SK-MEL-5 (cell line): ENCODE data around the gene COLQ. TPM values are rescaled to one million over a fixed set of nuclear protein-coding genes. Genes with fewer than 3 reads are reported as not detected.
"Not testable (repeated sequence)": the region's sequence is repeated elsewhere in the genome, so short reads cannot be mapped to it uniquely, and the experiment has no call there.

Experiments used
- DNase-seq: peaks from one replicate; pipeline ENCODE4 v3.0.0-alpha.2; 2016; ENCODE audit warnings: low read depth, low spot score
- in situ Hi-C: cut with HindIII; loops from 2 replicates; pipeline ENCODE4 v1.10.0; 2016; ENCODE audit warnings: low sequenced_read_pairs, high pct_unique_total_duplicates, low pct_unique_long_range_greater_than_20kb
- polyA plus RNA-seq, 2 experiments: library from polyadenylated mRNA; depleted of rRNA; stranded (reverse); fragments of >200 nt; gene quantifications; 2 replicates each; pipeline ENCODE4 v1.2.3, GENCODE V29; 2015
- total RNA-seq: library from RNA; depleted of rRNA; stranded (reverse); fragments of >200 nt; shearing (Covaris generic); gene quantifications from 2 replicates; pipeline ENCODE4 v1.2.3, GENCODE V29; 2014; rRNA removed

Gene COLQ
- 0.08 TPM in 1 of 2 replicates, not detected in the other for total RNA-seq
- polyA plus RNA-seq (2015; cell fraction: cytosol; rRNA removed) = 0.18 and 0.38 TPM in 2 replicates
- 1.7 and 1.9 TPM in 2 replicates for polyA plus RNA-seq (2015; cell fraction: nucleus; rRNA removed)

DNA sequence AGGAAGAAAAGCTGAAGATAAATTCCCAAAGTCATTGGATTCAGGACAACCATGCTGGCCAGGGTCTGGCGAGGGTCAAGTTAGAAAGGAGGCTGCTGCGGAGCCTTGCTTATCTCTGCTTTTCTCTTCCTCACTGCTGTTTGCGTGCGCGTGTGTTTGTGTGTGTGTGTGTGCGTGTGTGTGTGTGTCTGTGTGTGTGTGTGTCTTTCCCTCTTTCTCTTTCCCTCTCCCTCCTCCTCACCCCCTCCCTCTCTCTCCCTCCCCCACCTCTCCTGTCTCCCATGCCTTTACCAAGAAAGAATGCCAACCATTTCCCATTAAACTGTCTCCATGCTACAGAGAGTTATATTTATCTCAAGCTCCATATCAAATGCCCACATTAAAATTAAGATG lies at the start of gene COLQ:
Gene COLQ, minus strand, starts transcription at position 134 of the 393 bp plus-strand sequence. Its CDS starts 81 bp downstream, at position 53.
- no peak for DNase-seq
- in situ Hi-C loops = no loop called here

DNA sequence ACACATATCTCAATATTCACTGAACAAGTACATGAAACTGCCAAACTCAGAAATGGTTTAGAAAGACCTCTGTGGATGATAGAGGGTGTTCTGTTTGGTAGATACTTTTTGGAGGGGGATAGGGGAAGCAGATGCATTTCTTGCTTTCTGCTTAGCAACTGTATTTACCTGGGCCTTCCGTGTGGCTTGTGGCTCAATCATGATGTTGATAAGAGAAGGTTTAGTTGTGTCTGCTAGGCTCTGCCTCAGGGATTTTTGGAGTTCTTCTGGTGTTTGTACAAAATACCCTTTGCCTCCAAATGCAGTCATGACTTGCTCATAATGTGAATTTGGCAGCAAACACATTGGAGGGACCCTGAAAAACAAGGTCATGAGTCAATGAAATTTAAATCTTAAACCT lies 41.7 kb upstream of the COLQ start:
- in situ Hi-C loops = no loop called here
- DNase-seq = no peak

DNA sequence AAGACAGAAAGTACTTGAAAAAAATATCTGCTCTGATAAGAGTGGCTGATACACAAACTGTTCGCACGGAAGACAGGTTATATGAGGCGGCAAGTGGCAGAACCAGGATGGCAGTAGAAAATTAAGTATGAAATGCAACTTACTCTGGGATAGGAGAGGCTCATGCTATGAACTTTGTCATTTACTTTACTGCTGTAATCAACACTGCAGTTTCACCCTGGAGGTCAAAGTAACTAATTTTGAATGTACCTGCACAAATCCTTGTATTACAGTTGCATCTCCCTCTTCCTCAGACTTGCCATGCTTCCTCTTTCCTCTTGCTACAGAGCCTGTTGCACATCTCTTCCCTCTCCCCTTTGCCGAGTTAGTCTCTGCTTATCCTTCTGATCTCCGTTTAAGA lies 41.1 kb upstream of the COLQ start:
- no peak for DNase-seq
- in situ Hi-C loops = no loop called here

DNA sequence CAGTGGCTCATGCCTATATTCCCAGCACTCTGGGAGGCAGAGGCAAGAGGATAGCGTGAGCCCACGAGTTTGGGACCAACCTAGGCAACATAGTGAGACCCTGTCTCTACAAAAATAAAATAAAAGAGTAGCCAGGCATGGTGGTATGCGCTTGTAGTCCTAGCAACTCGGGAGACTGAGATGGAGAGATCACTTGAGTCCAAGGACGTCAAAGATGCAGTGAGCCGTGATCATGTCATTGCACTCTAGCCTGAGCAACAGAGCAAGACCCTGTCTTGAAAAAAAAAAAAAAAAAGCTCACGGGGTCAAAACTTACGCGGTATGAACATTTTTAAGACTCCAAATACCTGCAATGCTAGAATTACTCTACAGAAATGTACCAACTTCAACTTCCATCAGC lies 37.1 kb upstream of the COLQ start:
- in situ Hi-C loops = no loop called here
- DNase-seq = no peak

DNA sequence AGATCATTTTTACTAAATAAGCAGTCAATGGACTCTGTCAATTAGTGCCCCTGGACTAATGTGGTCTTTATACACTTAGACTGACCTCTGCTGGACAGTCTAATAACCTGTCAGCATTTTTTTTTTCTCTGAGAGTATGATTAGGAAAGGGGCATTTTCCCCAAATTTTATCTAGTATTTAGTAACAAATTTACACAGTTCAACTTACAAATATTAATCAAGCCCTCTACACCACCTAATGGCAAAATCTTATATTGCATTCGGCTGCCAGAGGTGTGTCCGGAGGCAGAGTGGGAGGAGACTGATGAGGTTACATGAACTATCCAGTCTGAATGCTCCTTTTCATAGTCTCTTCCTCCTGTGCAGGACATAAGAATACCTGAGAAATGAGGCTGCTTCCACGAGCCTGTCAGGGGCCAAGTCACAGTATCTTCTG lies 36.0 kb upstream of the COLQ start:
- in situ Hi-C loops = no loop called here
- DNase-seq = peak; percentile 84

DNA sequence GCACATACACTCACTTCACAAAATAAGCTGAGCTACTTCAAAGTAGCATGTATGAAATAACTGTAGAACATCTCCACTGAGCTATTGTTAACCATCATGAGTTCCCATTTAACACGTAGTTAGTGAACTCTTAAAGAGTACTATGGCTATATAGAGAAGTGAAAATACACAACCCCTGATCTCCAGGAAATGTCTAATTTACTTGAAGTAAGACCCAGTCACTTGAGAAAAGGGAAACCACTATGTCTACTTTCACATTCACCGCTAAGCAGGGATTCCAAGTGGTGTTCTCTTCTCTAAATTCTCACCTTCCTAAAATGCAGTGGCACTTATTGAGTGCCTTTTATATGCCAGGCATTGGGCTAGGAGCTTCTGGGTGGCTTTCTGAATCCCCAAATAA lies 35.0 kb upstream of the COLQ start:
- in situ Hi-C loops = no loop called here
- no peak for DNase-seq

DNA sequence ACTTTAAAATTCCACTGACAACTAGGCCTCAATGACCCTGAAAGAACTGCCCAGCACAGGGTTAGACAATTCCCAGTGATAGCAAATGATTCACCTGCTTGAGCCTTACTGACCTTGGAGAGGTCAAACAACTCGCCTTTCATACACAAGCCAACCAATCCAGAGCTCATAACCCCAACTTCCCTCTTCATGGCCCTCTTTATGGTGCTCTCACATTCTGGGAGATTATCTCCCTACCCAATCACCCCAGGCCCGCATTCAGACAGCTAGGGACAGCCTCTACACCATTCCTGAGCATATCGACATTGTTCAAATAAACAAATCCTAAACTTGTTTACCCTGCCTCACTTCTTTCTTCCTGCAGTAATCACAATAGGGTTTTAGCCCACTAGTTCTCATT lies 32.2 kb upstream of the COLQ start:
- in situ Hi-C loops = no loop called here
- DNase-seq = no peak

DNA sequence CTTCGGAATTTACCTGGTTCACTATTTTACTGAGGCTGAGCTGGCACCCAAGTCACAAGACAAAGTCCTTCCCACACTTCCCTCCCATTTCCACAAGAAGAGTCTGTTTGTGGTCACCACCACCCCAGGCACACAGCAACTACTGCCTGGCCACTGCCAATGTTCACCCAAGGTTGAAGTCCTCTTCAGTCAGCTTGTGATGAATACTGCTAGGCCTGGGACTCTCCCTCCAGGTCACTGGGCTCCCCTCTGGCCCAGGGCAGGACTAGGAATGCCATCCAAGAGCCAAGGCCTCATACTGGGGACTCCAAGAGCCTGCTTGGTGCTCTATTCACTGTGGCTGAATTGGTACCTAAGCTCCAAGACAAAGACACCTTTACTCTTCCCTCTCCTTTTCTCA lies 30.4 kb upstream of the COLQ start:
- no peak for DNase-seq
- in situ Hi-C loops = no loop called here

DNA sequence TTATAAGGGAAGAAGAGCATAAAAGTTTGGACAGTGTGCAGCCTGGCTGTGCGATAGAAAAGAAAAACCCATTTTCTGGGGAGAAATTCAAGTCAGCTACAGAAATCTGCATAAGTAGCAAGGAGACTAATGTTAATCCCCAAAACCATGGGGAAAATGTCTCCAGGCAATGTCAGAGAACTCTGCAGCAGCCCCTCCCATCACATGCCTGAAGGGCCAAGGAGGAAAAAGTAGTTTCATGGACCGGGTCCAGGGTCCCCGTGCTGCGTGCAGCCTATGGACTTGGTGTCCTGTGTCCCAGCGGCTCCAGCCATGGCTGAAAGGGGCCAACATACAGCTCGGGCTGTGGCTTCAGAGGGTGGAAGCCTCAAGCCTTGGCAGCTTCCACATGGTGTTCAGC lies 28.3 kb upstream of the COLQ start:
- in situ Hi-C loops = no loop called here

DNA sequence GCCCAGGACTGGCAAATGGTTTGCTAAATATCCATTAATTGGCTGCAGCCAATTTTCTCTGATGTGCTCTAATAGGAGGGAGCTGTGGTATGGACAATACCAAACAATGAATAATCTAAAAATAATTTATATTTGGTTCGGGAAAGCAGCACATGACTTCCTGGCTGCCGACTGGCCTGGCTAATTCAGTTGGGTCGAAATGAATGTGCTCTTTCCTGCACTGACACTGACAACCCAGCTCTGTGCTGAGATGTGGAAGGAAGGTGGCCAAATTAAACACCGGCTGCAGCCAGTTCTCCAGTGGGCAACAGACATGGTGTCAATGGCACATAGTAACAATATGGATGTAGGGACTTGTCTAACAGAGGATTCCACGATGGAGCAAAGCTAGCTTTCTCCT lies 21.1 kb upstream of the COLQ start:
- in situ Hi-C loops = no loop called here
- no peak for DNase-seq

More for the DNA sequence above, 28.3 kb upstream of the COLQ start:
- no peak for DNase-seq

DNA sequence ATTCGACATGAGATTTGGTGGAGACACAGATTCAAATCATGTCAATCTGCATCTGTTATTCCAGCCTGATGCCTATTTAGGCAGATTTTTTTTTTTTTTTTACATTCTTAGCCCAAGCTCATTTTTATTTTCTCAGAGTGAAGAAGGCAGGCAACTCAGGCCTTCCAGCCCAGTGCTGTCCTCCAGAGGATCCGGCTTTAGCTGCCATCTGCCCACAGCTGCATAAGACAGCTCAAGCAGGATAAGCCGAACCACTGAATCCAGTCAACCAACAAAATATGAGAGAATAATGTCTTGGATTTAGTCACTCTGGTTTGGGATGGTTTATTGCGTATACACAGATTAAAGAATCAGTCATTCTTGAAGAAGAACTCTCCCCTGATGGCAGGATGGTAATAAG lies 19.9 kb upstream of the COLQ start:
- in situ Hi-C loops = no loop called here
- no peak for DNase-seq

DNA sequence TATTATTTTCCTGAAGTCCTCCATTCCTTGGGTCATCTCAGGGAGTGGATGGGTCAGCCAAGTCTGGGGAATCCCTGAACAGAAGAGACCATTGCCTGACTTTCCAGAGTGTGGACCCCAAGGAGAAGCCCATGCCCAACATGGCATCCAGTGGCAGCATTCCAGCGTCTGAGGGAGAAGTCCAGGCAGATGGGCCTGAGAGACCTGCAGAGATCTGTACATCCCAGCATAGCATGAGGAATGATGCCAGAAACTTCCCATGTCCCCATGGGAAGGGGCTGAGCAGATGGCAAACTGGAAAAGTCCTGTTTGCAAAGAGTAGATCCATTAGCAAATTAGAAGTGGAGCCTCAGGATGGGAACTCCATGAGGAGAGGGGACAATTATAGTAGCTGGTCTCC lies 17.6 kb upstream of the COLQ start:
- in situ Hi-C loops = no loop called here
- DNase-seq = no peak

DNA sequence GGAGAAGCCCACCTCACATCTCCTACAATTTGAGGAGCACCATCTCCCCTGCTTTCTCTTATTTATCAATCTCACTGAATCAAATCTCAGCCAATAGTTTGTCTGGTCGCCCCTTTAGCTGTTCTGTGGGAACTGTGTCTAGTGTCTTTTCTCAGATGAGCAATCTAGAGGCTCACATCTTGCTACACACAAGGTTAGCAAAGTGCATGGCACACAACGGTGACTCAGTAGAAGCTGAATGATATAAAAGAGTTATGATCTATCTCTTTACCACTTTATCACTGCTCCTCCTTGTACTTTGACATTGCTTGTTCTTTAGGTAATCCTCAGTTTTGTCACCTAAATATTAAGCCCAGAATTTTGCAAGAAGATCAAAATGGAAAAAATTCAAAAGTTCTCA lies 16.8 kb upstream of the COLQ start:
- DNase-seq = no peak
- in situ Hi-C loops = no loop called here

DNA sequence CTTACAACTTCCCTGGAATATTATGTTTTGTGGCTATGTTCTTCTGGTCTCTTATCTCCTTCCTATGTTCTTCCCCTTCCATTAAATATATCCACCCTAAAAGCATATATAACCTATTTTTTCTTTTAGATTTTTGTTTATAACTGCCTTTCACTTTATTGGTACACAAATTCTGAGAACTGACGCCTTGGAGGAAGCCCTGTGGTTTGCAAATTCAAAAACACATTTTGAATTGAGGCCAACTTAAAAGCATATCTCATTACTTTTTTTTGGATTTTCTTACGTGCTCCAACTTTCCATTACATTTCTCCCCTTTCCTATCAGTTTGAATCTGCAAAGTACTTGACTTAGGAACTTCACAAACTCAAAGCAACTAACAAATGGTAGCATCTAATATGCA lies 15.3 kb upstream of the COLQ start:
- DNase-seq = no peak
- in situ Hi-C loops = no loop called here

DNA sequence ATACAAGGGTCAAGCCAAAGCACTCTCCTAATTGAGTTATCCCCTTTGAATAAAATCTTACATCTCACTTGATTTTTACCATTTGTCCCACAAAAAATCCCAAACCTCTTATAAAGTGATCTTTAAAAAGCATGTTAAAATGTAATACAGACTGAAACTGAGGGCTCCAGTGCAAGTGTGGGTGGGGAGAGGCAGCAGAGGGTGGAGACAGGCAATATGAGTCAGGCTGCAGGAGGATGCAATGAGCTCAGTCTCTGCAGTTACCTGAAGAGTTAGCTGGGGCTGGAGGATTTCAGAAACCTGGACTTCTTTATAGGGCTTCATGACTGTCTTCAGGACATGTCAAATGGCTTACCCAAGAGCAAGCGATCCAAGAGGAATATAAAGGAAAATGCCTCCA lies 14.2 kb upstream of the COLQ start:
- in situ Hi-C loops = no loop called here
- DNase-seq = no peak

DNA sequence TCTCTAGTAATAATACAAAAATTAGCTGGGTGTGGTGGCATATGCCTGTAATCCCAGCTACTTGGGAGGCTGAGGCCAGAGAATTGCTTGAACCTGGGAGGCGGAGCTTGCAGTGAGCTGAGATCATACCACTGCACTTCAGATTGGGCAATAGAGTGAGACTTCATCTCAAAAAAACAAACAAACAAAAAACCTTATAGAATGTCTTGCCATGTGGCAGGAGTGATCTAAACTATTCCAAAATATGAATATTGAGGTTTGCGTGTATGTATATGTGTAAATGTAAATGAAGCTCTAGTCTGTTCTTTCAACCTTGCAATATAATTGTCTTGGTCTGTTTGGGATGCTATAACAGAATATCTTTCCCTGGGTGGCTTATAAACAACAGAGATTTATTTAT lies 11.1 kb upstream of the COLQ start:
- DNase-seq, in situ Hi-C loops: not testable (repeated sequence)

DNA sequence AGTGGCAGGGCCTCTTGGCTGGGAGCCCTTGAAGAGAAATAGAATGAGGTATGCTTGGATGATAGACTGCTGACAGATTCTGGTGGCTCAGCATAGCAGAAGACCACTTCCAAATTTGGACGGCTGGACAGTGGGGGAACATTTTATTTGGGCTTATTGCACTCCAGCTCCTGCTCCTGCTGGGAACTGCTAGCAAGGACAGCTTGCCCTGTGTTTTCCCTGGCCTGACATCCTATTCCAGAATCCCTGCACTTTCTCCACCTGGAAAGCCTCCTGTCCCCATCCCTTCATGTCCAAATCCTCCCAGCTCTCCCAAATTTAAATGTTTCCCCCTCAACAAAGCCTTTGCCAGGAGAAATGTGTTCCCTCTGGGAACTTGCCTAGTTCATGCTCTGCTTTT lies 9.8 kb upstream of the COLQ start:
- in situ Hi-C loops = no loop called here
- no peak for DNase-seq

DNA sequence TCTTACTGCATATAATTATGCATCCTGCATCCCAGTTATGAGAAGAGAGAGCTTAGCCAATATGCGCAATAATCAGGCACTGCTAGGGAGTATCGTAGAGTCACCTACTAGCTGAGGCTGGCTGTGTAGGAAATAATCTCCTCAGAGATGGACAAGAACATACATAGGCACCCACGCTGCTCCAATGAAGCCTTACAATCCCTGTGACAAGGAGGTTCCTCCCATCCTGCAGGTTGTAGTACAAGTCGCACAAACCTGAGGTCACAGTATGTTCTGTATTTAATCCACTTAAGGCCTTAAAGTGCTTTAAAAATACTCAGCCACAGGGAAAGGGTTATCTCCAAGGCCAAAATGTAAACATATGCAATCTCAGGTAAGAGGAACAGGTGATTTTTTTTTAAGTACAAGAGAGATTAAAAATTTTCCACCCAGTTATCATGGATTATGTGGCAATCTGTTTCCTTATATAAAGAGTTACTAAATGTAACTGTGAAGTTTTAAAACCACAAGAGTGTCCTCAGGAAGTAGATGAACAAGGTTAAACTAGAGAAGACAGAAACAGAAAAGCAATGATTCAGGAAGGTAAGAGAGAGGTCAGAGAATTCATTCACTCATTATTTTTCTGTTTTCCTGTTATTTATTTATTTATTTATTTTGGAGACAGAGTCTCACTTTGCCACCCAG lies 7.5 kb upstream of the COLQ start:
- DNase-seq = no peak
- in situ Hi-C loops = no loop called here

DNA sequence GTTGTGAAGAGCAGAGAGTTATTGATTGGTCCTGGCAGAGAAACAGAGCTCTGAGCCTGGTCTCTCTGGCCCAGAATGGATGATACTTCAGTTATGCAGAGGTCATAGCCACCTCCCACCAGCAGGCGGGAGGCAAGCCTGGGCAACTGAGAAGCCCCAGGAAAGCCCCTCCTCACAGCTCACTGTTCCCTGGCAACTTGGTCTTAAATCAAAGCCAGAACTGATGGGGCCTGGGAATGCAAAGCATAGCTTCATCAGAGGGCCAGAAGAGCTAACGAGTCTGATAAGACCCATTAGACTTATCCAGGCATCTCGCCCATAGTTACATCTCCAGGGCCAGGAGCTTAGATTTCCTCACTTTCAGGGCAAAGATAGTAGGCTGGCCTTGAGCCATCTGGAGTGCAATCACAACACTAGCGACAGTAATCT lies 5.5 kb upstream of the COLQ start:
- in situ Hi-C loops = no loop called here
- peak; percentile 55 for DNase-seq

DNA sequence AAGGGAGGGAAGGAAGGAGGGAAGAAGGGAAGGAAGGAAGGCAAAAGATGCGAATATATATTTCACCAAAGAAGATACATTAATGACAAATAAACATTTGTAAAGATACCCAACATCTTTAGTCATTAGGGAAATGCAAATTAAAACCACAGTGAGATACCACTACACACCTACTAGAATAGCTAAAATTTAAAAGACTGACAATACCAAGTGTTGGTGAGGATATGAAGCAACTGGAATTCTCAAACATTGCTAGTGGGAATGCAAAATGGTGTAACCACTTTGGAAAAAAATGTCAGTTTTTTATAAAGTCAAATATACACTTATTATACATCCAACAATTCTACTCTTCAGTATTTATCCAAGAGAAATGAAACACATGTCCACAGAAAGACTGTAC lies 4.3 kb upstream of the COLQ start:
- in situ Hi-C loops = no loop called here
- no peak for DNase-seq
